Psoas muscle (tissue), 8 donors: Measurements from ENCODE around the gene L1TD1. TPM values are rescaled to one million over a fixed set of nuclear protein-coding genes. Genes with fewer than 3 reads are reported as not detected.
"Not testable (repeated sequence)": the region's sequence is repeated elsewhere in the genome, so short reads cannot be mapped to it uniquely, and the experiment has no call there.

Experiments used
- ATAC-seq, 4 donors: fragments of 200-7000 bp; cut with Tn5 transposase; one replicate each; pipeline ENCODE4 v1.9.1; 2020; ENCODE audit warnings: moderate library complexity in 3 of 4, mild to moderate bottlenecking in 2 of 4
- DNase-seq, 2 donors: peaks; one replicate each; pipeline ENCODE4 v3.0.0-alpha.2; 2020
- H3K27ac ChIP-seq: fragments of 200-600 bp; one replicate; pipeline ENCODE4 v1.8.0; 2022
- H3K27me3 ChIP-seq, 3 donors: fragments of 200-600 bp in 1 of 3; one replicate each; pipeline versions ENCODE4 v1.6.1 to v1.8.0; 2013 to 2022; ENCODE audit warnings: low read length in 2 of 3, mild to moderate bottlenecking in 2 of 3, moderate library complexity in 1 of 3; ENCODE audit not compliant: insufficient read depth in 3 of 3
- H3K36me3 ChIP-seq, 2 donors: fragments of 200-600 bp in 1 of 2; one replicate each; pipeline versions ENCODE4 v1.6.1 to v1.8.0; 2013 to 2022; ENCODE audit warnings: low read depth in 1 of 2, mild to moderate bottlenecking in 1 of 2, moderate library complexity in 1 of 2; ENCODE audit not compliant: insufficient read depth in 1 of 2
- H3K4me1 ChIP-seq: fragments of 200-600 bp; one replicate; pipeline ENCODE4 v1.8.0; 2022
- H3K4me3 ChIP-seq: fragments of 200-600 bp; one replicate; pipeline ENCODE4 v1.8.0; 2022; ENCODE audit warnings: mild to moderate bottlenecking
- H3K9me3 ChIP-seq: fragments of 200-600 bp; one replicate; pipeline ENCODE4 v1.8.0; 2022
- WGBS, 3 donors: extraction: QIAGEN DNeasy Blood & Tissue Kit; methylation state at CpG; one replicate each; pipeline versions ENCODE4 v1.1.6 to v1.1.7; 2013; 5-methylcytosine and 5-hydroxymethylcytosine counted together
- intact Hi-C, 2 donors: fragments of 100-400 bp; cut with DNase I; formaldehyde crosslinking; loops; one replicate each; pipeline versions ENCODE4 v1.11.0 to v1.14.2; 2022
- polyA plus RNA-seq, 3 donors: library from polyadenylated mRNA; stranded (reverse); fragments of 200-250 nt; gene quantifications; one replicate each; pipeline ENCODE4 v1.2.3, GENCODE V29; 2013
- total RNA-seq, 4 donors: library from RNA; stranded (reverse); fragmentation: NEBNext Ultra II Directional in 2 of 4; extraction: Animal tissue kit (Norgen Biotek cat#: 25700) in 2 of 4; gene quantifications; one replicate each; pipeline versions ENCODE4 v1.2.1 to v1.2.4, GENCODE V29; 2021 to 2023
- TF ChIP-seq, protein P1 (sequence below): fragments of 200-600 bp; IDR thresholded peaks from one replicate; pipeline ENCODE4 v1.8.0; 2022; ENCODE audit warnings: antibody characterized with exemption
- donor health status: healthy with polysubstance abuse.
- donor health status: DM: no; HTN: no; CAD: no; lungs with moderate emphysema.
- donor health status: Bipolar disorder and iron deficiency.
- donor health status: healthy.
- donor health status: DM: yes; HTN: yes; CAD: no.
- donor health status: DM: no; HTN: no; CAD: no.
- donor health status: DM: no; HTN: no; CAD: no.
- donor health status: DM: yes; HTN: yes; CAD: no.

The L1TD1 gene
- total and polyA plus RNA-seq, 7 donors: 0.01 to 0.06 (median 0.04) TPM; not detected in 3

GRCh38 chr1:62181532-62181931 lies 13.1 kb upstream of the L1TD1 start:
- Histone ChIP-seq H3K36me3 (no peaks in the 10 kb centered on the region), H3K27me3 (no peaks in the 10 kb centered on the region), H3K4me3 (no peak overlapping the region), H3K9me3 (no peaks in the 10 kb centered on the region), H3K27ac (no peak overlapping the region), H3K4me1 (no peaks in the 10 kb centered on the region)
- no peak for ATAC-seq
- DNase-seq: no peak
- intact Hi-C loops: no loop called here
- 71 to 74% (median 72%) methylated on average over 7 of the region's 7 CpGs for WGBS, 3 donors
- TF ChIP-seq, protein P1, sequence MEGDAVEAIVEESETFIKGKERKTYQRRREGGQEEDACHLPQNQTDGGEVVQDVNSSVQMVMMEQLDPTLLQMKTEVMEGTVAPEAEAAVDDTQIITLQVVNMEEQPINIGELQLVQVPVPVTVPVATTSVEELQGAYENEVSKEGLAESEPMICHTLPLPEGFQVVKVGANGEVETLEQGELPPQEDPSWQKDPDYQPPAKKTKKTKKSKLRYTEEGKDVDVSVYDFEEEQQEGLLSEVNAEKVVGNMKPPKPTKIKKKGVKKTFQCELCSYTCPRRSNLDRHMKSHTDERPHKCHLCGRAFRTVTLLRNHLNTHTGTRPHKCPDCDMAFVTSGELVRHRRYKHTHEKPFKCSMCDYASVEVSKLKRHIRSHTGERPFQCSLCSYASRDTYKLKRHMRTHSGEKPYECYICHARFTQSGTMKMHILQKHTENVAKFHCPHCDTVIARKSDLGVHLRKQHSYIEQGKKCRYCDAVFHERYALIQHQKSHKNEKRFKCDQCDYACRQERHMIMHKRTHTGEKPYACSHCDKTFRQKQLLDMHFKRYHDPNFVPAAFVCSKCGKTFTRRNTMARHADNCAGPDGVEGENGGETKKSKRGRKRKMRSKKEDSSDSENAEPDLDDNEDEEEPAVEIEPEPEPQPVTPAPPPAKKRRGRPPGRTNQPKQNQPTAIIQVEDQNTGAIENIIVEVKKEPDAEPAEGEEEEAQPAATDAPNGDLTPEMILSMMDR: no peak

GRCh38 chr1:62182157-62182556 lies 12.5 kb upstream of the L1TD1 start:
- H3K36me3 ChIP-seq, H3K27me3 ChIP-seq, DNase-seq, H3K4me1 ChIP-seq, H3K4me3 ChIP-seq, ATAC-seq, H3K27ac ChIP-seq, H3K9me3 ChIP-seq, intact Hi-C loops: not testable (repeated sequence)
- 50 to 71% (median 62%) methylated on average over 8 of the region's 8 CpGs for WGBS, 3 donors

DNA sequence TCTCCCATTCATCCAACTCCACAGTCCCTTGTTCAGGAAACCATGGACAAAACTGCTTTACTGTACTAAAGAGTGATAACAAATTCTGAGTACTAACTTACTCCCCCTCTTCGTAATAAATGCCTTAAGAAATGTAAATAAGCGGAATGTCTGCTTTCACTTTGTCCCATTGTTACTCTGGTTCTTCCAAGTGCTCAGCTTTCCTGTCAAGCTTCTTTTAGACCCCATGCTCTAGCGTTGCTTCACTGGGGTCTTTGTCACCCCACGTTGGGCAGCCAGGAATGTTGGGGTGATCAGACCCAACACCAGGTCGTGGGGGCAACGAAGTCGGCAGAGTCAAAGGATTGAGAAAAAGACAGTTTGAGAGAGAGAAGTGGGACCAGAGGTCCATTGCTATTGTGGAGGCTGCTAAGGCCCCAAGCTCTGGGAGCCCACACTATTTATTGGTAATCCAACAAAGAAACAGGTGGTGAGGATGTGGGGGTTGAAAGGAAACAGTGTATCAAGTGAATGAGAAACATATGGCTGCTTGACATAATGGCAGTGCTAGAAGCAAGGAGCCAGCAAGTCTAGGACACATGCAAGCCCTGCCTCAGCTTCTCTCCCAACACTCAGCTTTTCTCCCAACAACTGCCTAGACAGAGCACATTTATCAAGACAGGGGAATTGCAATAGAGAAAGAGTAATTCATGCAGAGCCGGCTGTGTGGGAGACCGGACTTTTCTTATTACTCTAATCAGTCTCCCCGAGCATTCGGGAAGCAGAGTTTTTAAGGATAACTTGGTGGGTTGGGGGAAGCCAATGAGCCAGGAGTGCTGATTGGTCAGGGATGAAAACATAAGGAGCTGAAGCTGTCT lies 11.3 kb upstream of the L1TD1 start:
- ATAC-seq, H3K9me3 ChIP-seq, H3K36me3 ChIP-seq, intact Hi-C loops, H3K4me1 ChIP-seq, H3K27me3 ChIP-seq, H3K4me3 ChIP-seq, H3K27ac ChIP-seq, DNase-seq: not testable (repeated sequence)
- WGBS, 3 donors: 66 to 68% (median 66%) methylated on average over 11 of the region's 11 CpGs

DNA sequence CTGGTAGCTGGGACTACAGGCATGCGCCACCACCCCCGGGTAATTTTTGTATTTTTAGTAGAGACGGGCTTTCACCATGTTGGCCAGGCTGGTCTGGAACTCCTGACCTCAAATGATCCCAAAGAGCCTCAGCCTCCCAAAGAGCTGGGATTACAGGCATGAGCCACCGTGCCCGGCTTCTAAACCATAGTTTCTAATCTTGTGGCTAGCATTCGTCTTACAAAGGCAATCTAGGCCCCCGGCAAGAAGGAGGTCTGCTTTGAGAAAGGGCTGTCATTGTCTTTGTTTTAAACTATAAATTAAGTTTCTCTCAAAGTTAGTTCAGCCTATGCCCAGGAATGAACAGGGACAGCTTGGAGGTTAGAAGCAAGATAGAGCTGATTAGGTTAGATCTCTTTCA lies 10.3 kb upstream of the L1TD1 start:
- Histone ChIP-seq H3K27ac (no peak overlapping the region), H3K4me3 (no peak overlapping the region), H3K9me3 (no peaks in the 10 kb centered on the region), H3K4me1 (no peaks in the 10 kb centered on the region), H3K27me3 (no peaks in the 10 kb centered on the region), H3K36me3 (no peaks in the 10 kb centered on the region)
- DNase-seq (no peak), ATAC-seq (no peak)
- TF ChIP-seq, protein P1: no peak
- WGBS, 3 donors: 83 to 95% (median 86%) methylated on average over 7 of the region's 7 CpGs
- intact Hi-C loops: no loop called here

- WGBS, 3 donors: 90 to 96% (median 92%) methylated on average over 6 of the region's 6 CpGs
- H3K4me1 ChIP-seq, H3K9me3 ChIP-seq, H3K4me3 ChIP-seq, H3K36me3 ChIP-seq, intact Hi-C loops, ATAC-seq, H3K27me3 ChIP-seq, H3K27ac ChIP-seq, DNase-seq: not testable (repeated sequence)
These were observed 9.4 kb upstream of the L1TD1 start for GRCh38 chr1:62185233-62185632.

DNA sequence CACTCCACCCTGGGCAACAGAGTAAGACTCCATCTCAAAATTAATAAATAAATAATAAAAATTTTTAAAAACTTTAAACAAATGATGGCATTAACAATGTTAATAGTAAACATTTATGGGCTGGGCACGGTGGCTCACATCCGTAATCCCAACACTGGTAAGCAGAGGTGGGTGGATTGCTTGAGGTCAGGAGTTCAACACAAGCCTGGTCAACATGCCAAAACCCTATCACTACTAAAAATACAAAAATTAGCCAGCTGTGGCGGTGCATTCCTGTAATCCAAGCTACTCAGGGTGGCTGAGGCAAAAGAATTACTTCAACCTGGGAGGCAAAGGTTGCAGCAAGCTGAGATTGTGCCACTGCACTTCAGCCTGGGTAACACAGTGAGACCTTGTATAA lies 9.0 kb upstream of the L1TD1 start:
- ATAC-seq (no peak), DNase-seq (no peak)
- Histone ChIP-seq H3K27ac (no peak overlapping the region), H3K9me3 (no peaks in the 10 kb centered on the region), H3K4me3 (no peak overlapping the region), H3K4me1 (no peaks in the 10 kb centered on the region), H3K36me3 (no peaks in the 10 kb centered on the region), H3K27me3 (no peaks in the 10 kb centered on the region)
- intact Hi-C loops: no loop called here
- 70 to 75% (median 73%) methylated on average over 3 of the region's 3 CpGs for WGBS, 3 donors
- TF ChIP-seq, protein P1: no peak
